Activated naive CD4-positive, alpha-beta T cell treated with anti-CD3 and anti-CD28 coated beads for 36 hours (primary cell): Measurements from ENCODE around the gene GNAO1. TPM values are rescaled to one million over a fixed set of nuclear protein-coding genes. Genes with fewer than 3 reads are reported as not detected.

Experiments
- CTCF ChIA-PET: fragments of 350-600 bp; sonication (Branson Sonifier 250); formaldehyde crosslinking; loops from one replicate; lab custom pipeline; 2021; ENCODE audit warnings: antibody characterized with exemption; lab: Charles Lee
- DNase-seq: peaks from one replicate; pipeline ENCODE4 v3.0.0-alpha.2; 2020
- H3K27ac Mint-ChIP-seq: one replicate; pipeline ENCODE4 v1.8.0; 2021; ENCODE audit warnings: mild to moderate bottlenecking, mixed read lengths
- H3K27me3 Mint-ChIP-seq: one replicate; pipeline ENCODE4 v1.8.0; 2021; ENCODE audit warnings: low read depth, mixed read lengths
- H3K36me3 Mint-ChIP-seq: one replicate; pipeline ENCODE4 v1.8.0; 2021; ENCODE audit warnings: low read depth, mixed read lengths
- H3K4me1 Mint-ChIP-seq: one replicate; pipeline ENCODE4 v1.8.0; 2021; ENCODE audit warnings: low read depth, mixed read lengths
- H3K4me3 Mint-ChIP-seq: one replicate; pipeline ENCODE4 v1.8.0; 2021; ENCODE audit warnings: mild to moderate bottlenecking, moderate library complexity, mixed read lengths
- H3K9me3 Mint-ChIP-seq: one replicate; pipeline ENCODE4 v1.8.0; 2021; ENCODE audit warnings: mixed read lengths
- intact Hi-C: fragments of 100-400 bp; cut with micrococcal nuclease; formaldehyde crosslinking; loops from one replicate; pipeline ENCODE4 v1.15.1; 2023
- total RNA-seq, 2 experiments: library from RNA; stranded (reverse); gene quantifications; one replicate each; pipeline ENCODE4 v1.2.3, GENCODE V29; 2021

The GNAO1 gene
- total RNA-seq, 2 experiments from 2014 or later = 0.25 to 0.50 TPM

DNA sequence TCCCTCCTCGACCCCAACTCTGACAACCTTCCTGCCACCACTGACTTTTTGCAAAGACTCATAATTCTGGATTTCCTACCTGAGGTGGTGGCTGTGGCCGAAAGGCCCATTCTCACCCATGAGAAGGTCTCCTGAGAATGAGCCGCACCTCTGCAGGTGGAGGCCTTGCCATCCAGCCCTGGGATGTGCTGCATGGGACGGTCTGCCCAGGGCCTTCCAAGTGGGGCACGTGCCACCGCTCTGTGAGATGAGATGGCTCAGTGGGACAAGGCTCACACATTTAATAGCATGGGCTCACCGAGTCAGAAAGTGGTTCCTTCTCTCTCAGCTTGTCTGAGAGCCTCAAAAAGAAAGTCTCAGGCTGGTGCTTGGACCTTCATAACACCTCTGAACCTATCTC lies 121.3 kb downstream of the GNAO1 start:
- Mint-ChIP-seq H3K36me3 (no peaks in the 10 kb centered on the region), H3K4me3 (no peak overlapping the region), H3K27ac (no peak overlapping the region), H3K27me3 (no peaks in the 10 kb centered on the region), H3K9me3 (no peaks in the 10 kb centered on the region), H3K4me1 (no peaks in the 10 kb centered on the region)
- no peak for DNase-seq
- CTCF ChIA-PET = no interaction called here
- intact Hi-C loops = no loop called here

DNA sequence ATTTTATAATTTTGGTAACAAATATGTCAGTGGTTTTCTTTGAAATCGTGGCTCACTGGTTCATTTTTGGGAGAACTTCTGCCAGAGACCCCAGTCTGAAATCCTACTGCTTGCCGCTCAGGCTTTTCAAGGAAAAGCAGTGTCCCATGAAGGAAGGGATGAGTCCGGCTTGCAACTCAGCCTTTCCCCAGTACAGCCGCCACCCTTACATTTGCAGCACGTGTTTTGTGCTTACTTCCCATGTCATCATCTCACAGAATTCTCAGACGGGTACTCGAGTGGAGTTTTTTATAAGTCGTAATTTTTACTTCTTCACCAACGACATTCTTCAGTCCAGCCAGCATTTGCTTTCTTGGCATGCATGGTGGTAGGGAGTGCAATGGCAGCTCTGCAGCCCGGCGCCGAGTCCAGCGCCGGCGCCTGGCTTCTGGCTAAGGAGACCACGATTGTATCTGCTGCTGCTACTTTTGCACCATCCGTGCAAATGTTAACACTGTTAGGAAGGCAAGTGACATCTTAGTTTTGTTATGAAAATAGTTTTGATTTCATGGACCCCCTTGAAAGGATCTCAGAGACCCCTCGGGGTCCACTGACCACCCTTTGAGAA lies 123.1 kb downstream of the GNAO1 start:
- H3K4me3 Mint-ChIP-seq = no peak overlapping the region
- no peaks in the 10 kb centered on the region for H3K27me3 Mint-ChIP-seq
- CTCF ChIA-PET = interaction anchor here (1.8 kb wide), 1 partner anchor 849 kb away, joined by 4 read pairs; no protein-coding TSS in a partner anchor
- intact Hi-C loops = no loop called here
- no peaks in the 10 kb centered on the region for H3K36me3 Mint-ChIP-seq
- H3K4me1 Mint-ChIP-seq = peaks cover 2% of the 10 kb centered on the region
- no peak overlapping the region for H3K27ac Mint-ChIP-seq
- no peak for DNase-seq
- no peaks in the 10 kb centered on the region for H3K9me3 Mint-ChIP-seq

DNA sequence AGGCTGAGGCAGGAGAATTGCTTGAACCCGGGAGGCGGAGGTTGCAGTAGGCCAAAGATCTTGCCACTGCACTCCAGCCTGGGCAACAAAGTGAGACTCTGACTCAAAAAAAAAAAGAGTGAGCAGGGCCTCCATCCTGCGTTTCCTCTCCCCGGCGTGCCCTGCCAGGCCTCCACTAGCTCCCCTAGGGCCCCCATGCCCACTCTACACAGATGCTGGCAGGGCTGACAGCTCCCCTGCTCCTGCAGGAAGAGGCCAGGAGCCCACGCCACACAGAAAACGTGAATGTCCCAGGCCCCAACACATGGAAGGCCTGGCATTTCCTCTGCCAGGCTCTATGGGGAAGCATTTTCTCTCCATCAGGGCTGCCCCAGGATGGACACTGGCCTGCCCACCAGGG lies 124.7 kb downstream of the GNAO1 start:
- intact Hi-C loops = loop anchor here (5.0 kb wide), 1 partner anchor 474 kb away; no protein-coding TSS in a partner anchor
- CTCF ChIA-PET = interaction anchor here (1.8 kb wide), 1 partner anchor 851 kb away, joined by 4 read pairs; no protein-coding TSS in a partner anchor
- DNase-seq = no peak
- Mint-ChIP-seq H3K4me3 (no peak overlapping the region), H3K27ac (no peak overlapping the region), H3K9me3 (no peaks in the 10 kb centered on the region), H3K27me3 (no peaks in the 10 kb centered on the region), H3K36me3 (no peaks in the 10 kb centered on the region), H3K4me1 (peaks cover 2% of the 10 kb centered on the region)

DNA sequence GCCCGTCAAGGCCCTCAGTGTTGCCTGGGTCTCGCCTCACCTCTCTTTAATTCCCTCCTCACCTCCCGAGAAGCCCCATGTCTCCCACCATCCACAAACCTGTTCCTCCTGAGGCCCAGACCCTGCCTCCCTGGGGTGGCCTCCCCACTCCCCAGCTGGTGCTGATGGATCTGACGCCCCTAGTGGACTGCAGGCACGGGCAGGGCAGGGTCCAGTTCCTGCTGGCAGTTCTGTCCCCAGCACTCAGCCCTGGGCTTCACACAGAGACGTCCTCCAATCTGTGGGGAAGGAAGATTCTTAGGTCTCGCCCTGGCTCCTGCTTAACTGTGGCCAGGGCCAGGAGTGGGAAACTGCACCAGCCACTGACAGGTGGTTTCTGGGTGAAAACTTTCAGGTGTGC lies 125.3 kb downstream of the GNAO1 start:
- Mint-ChIP-seq H3K36me3 (no peaks in the 10 kb centered on the region), H3K9me3 (no peaks in the 10 kb centered on the region), H3K27ac (no peak overlapping the region), H3K4me3 (no peak overlapping the region), H3K4me1 (peaks cover 2% of the 10 kb centered on the region), H3K27me3 (no peaks in the 10 kb centered on the region)
- intact Hi-C loops = loop anchor here (5.0 kb wide), 1 partner anchor 474 kb away; no protein-coding TSS in a partner anchor
- DNase-seq = no peak
- CTCF ChIA-PET = interaction anchor here (0.6 to 3.6 kb wide), 2 partner anchors 373 to 1059 kb away, joined by 3 to 32 read pairs; no protein-coding TSS in a partner anchor

DNA sequence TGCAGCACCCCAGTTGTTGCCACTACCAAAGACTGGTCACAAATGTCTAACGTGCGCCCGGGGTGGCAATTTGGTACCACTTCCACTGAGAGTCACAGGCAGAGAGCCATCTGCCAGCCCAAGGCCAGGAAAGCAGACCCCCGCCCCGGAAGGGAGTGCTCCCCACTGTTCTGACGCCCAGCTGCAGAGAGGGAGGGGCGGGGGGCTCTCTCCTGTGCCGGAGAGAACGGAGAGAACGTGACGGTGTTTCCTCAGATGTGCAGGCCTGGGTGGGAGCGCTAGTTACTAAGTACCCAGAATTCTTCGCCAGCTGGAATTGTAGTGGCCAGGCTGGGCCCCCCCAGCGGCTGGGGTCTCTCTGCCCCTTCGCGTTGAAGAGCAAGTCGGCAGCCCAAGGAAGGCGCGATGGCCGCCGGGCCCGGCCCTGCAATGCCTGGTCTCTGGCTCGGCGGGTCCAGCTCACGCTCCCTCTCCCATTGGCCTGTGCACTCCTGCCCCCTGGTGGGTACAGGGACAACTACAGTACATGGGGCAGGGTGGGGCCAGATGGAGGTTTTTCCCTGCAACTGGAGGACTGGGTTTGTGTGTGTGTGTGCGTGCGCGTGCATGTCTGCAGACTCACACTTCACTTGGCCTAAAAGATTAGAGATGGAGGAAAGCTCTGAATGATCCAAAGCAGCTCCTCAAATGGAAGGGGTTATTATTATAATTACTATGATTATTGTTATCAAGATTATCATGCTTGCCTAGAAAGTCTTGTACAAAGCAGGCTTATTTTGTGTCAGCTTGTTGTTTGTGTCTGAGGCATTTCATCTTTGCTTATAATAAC lies 126.9 kb downstream of the GNAO1 start:
- intact Hi-C loops = loop anchor here (1.0 to 5.0 kb wide), 6 partner anchors 115 to 853 kb away; no protein-coding TSS in a partner anchor

DNA sequence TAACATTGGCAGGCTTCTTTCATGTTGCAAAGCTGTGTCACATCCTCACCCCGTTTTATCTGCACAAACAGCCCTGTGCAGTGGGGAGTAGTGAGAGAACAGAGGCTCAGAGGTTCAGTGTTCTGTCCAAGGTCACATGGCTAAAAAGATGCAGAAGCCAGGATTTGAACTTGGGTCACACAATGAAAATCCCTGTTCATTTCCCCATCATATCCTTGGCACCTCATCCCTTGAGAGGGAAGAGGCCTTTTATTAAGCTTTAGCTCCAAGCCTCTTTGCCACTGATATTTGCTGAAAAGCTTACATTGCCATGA lies 127.5 kb downstream of the GNAO1 start:
- H3K4me3 Mint-ChIP-seq = no peak overlapping the region
- no peak for DNase-seq
- intact Hi-C loops = loop anchor here (1.0 to 5.0 kb wide), 6 partner anchors 115 to 853 kb away; no protein-coding TSS in a partner anchor
- CTCF ChIA-PET = interaction anchor here (0.7 to 3.6 kb wide), 27 partner anchors 9 to 854 kb away, joined by 3 to 32 read pairs (median 4); no protein-coding TSS in a partner anchor
- H3K36me3 Mint-ChIP-seq = no peaks in the 10 kb centered on the region
- H3K27ac Mint-ChIP-seq = no peak overlapping the region
- H3K4me1 Mint-ChIP-seq = peaks cover 2% of the 10 kb centered on the region
- H3K9me3 Mint-ChIP-seq = no peaks in the 10 kb centered on the region
- H3K27me3 Mint-ChIP-seq = no peaks in the 10 kb centered on the region

More for the DNA sequence above, 126.9 kb downstream of the GNAO1 start:
- CTCF ChIA-PET = interaction anchor here (0.6 to 3.6 kb wide), 30 partner anchors 8 to 853 kb away, joined by 3 to 32 read pairs (median 4); no protein-coding TSS in a partner anchor
- H3K27ac Mint-ChIP-seq = no peak overlapping the region
- H3K9me3 Mint-ChIP-seq = no peaks in the 10 kb centered on the region
- no peaks in the 10 kb centered on the region for H3K27me3 Mint-ChIP-seq
- H3K4me3 Mint-ChIP-seq = peak overlapping the region; percentile 3
- H3K36me3 Mint-ChIP-seq = no peaks in the 10 kb centered on the region
- H3K4me1 Mint-ChIP-seq = peaks cover 2% of the 10 kb centered on the region
- peak; percentile 86 for DNase-seq

DNA sequence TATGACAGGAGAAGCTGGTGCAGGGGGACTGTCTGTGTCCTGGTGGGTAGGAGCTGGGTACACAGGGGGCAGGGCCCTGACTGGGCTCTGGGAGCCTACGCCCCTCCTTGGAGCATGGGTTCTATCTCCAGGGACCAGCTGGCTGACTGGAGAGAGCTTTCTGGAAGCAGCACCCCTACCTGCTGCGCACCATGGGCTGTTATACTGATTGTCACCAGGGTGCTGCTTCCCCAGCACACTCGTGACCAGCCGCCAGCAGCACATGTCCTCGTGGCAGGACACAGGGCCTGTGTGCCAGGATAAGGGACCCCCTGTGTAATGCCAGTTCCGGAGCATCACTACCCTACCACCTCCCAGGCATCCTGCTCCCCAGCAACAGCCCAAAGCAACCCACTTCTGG lies 128.1 kb downstream of the GNAO1 start:
- Mint-ChIP-seq H3K4me3 (no peak overlapping the region), H3K27me3 (no peaks in the 10 kb centered on the region), H3K36me3 (no peaks in the 10 kb centered on the region), H3K9me3 (no peaks in the 10 kb centered on the region), H3K27ac (no peak overlapping the region), H3K4me1 (peaks cover 2% of the 10 kb centered on the region)
- intact Hi-C loops = loop anchor here (2.0 to 5.0 kb wide), 2 partner anchors 477 to 607 kb away; no protein-coding TSS in a partner anchor
- no peak for DNase-seq
- CTCF ChIA-PET = interaction anchor here (0.5 to 3.6 kb wide), 10 partner anchors 10 to 376 kb away, joined by 3 to 32 read pairs (median 4); no protein-coding TSS in a partner anchor

DNA sequence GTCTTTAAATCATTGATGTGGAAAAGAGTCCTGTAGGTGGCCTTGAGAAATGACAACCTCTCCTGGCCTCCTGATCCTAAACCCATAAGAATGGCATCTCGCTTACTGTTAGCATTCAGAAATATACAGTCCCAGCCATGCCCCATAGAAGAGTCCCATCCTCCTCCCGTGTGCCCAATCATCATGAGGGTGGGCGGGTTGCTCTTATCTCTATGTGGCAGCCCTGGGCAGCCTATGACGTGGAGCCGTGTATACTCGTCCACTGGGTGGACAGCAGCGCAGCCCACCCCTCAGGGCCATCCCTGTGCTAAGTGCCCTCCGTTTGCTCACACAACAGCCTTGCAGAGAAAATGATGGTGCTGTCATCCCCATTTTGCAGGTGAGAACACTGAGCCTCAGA lies 128.8 kb downstream of the GNAO1 start:
- H3K4me3 Mint-ChIP-seq = no peak overlapping the region
- peaks cover 2% of the 10 kb centered on the region for H3K4me1 Mint-ChIP-seq
- H3K27ac Mint-ChIP-seq = no peak overlapping the region
- intact Hi-C loops = no loop called here
- no peaks in the 10 kb centered on the region for H3K9me3 Mint-ChIP-seq
- no peaks in the 10 kb centered on the region for H3K27me3 Mint-ChIP-seq
- DNase-seq = no peak
- CTCF ChIA-PET = interaction anchor here (0.6 to 3.6 kb wide), 4 partner anchors 117 to 376 kb away, joined by 3 to 32 read pairs (median 6); no protein-coding TSS in a partner anchor
- H3K36me3 Mint-ChIP-seq = no peaks in the 10 kb centered on the region

DNA sequence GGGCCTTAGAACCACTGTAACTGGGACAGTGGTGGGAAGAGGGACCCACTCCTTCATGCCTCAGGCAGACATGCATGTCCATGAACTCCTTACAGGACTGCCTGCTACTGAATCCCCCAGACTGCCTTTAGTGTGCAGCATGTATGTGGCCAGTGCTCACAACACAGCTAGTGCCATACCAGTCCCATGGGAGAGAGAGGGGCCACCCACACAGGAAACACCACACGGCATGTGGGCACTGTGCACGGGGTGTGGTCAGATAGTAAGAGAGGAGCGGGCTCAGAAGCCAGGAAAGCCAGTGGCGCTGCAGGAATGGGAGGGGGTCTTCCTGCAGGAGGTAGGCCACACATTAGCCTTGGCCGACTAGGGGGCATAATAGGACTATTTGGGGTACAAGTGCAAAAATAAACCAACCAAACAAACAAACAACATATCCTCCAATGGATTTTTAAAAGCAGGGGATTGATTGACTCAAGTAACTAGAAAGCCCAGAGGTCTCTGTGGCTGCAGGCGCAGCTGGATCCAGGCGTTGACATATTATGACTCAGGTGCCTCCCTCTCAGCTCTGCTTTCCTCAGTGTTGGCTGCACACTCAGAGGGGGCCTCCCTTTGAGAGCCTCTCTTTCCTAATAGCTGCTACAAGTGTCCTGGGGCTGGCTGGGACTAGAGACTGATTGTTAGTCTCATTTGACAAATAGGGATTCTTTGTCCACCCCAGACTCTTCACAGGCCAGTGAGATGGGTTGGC lies 129.7 kb downstream of the GNAO1 start:
- no peaks in the 10 kb centered on the region for H3K9me3 Mint-ChIP-seq
- intact Hi-C loops = no loop called here
- CTCF ChIA-PET = interaction anchor here (0.5 kb wide), 1 partner anchor 745 kb away, joined by 4 read pairs; no protein-coding TSS in a partner anchor
- H3K27me3 Mint-ChIP-seq = no peaks in the 10 kb centered on the region
- H3K4me1 Mint-ChIP-seq = peaks cover 2% of the 10 kb centered on the region
- no peak overlapping the region for H3K4me3 Mint-ChIP-seq
- no peak overlapping the region for H3K27ac Mint-ChIP-seq
- no peaks in the 10 kb centered on the region for H3K36me3 Mint-ChIP-seq
- DNase-seq = peak; percentile 14

DNA sequence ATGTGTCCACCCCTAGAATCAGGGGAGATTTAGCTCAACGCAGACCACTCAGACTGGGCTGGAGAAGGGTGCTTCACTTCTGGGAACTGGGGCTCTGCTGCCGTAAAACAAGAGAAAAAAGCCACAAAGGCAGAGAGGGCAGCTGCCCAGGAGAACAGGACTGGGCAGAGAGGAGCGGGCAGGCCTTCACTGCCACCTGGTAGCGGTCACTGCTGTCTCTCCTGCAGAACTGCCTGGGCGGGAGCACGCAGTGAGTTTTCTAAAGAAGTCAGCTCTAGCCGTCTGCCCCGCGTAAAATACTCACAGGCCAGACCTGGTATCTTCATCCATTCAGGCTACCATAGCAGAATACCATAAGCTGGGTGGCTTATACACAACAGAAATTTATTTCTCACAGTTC lies 130.3 kb downstream of the GNAO1 start:
- CTCF ChIA-PET = interaction anchor here (0.5 to 0.8 kb wide), 2 partner anchors 10 to 746 kb away, joined by 3 to 4 read pairs; no protein-coding TSS in a partner anchor
- intact Hi-C loops = no loop called here

DNA sequence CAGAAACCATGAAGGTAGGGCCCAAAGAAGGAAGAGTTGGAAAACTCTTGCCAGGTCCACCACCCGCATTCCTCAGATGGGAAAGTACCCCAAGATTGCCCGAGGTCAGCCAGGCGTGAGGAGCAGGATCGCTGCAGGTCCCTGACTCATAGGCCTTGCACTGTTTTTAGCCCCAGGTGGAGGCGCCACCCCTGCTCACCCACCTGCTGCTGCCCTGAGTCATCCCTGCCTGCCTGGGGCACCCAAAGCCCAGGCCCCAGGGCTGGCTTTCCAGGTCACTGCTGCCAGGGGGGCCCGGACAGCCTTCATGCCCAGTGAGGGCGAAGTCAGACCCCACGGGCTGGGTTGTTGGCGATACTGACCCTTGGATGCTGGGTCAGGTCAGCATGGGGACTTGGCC lies 133.1 kb downstream of the GNAO1 start:
- DNase-seq = no peak
- H3K36me3 Mint-ChIP-seq = no peaks in the 10 kb centered on the region
- intact Hi-C loops = no loop called here
- CTCF ChIA-PET = no interaction called here
- H3K9me3 Mint-ChIP-seq = no peaks in the 10 kb centered on the region
- no peak overlapping the region for H3K27ac Mint-ChIP-seq
- H3K4me3 Mint-ChIP-seq = no peak overlapping the region
- H3K4me1 Mint-ChIP-seq = no peaks in the 10 kb centered on the region
- no peaks in the 10 kb centered on the region for H3K27me3 Mint-ChIP-seq

More for the DNA sequence above, 130.3 kb downstream of the GNAO1 start:
- Mint-ChIP-seq H3K36me3 (no peaks in the 10 kb centered on the region), H3K9me3 (no peaks in the 10 kb centered on the region), H3K27ac (no peak overlapping the region), H3K4me1 (peaks cover 2% of the 10 kb centered on the region), H3K4me3 (no peak overlapping the region), H3K27me3 (no peaks in the 10 kb centered on the region)
- DNase-seq = no peak
